Measurements from ENCODE around the gene ID3.
A peak's percentile ranks its signal among the peaks of the same experiment; 100 is the strongest.
"Not testable (repeated sequence)": the region's sequence is repeated elsewhere in the genome, so short reads cannot be mapped to it uniquely, and the experiment has no call there.

ID3 gene

GRCh38 chr1:23588749-23589548 is 29.6 kb upstream of the ID3 start:
- peak; percentile 69 for DNase-seq

GRCh38 chr1:23585321-23586022 is 26.2 kb upstream of the ID3 start:
- DNase-seq, result no peak

- not testable (repeated sequence) for DNase-seq
Measured at GRCh38 chr1:23583727-23584126, 24.4 kb upstream of the ID3 start.

- no peak for DNase-seq
Measured at GRCh38 chr1:23582820-23583219, 23.5 kb upstream of the ID3 start.

GRCh38 chr1:23581219-23581618 is 21.9 kb upstream of the ID3 start:
- DNase-seq, result peak; percentile 63

GRCh38 chr1:23578997-23579363 is 19.7 kb upstream of the ID3 start:
- DNase-seq, result no peak

- DNase-seq, result no peak
Measured at GRCh38 chr1:23578311-23578996, 19.2 kb upstream of the ID3 start.

GRCh38 chr1:23577056-23578004 is 18.0 kb upstream of the ID3 start:
- no peak for DNase-seq

- no peak for DNase-seq
Measured at GRCh38 chr1:23576338-23577055, 17.2 kb upstream of the ID3 start.

GRCh38 chr1:23575226-23575810 is 16.0 kb upstream of the ID3 start:
- DNase-seq, result peak; percentile 47

GRCh38 chr1:23574265-23574754 is 15.0 kb upstream of the ID3 start:
- no peak for DNase-seq

GRCh38 chr1:23573574-23574182 is 14.4 kb upstream of the ID3 start:
- DNase-seq, result no peak

GRCh38 chr1:23571465-23571864 is 12.2 kb upstream of the ID3 start:
- no peak for DNase-seq

- DNase-seq, result no peak
Measured at GRCh38 chr1:23570001-23570691, 10.8 kb upstream of the ID3 start.

GRCh38 chr1:23568608-23569383 is 9.5 kb upstream of the ID3 start:
- DNase-seq, result no peak

GRCh38 chr1:23567996-23568607 is 8.8 kb upstream of the ID3 start:
- DNase-seq, result no peak

GRCh38 chr1:23567629-23567995 is 8.3 kb upstream of the ID3 start:
- no peak for DNase-seq

GRCh38 chr1:23566304-23566703 is 7.0 kb upstream of the ID3 start:
- DNase-seq, result no peak

GRCh38 chr1:23565776-23566175 is 6.5 kb upstream of the ID3 start:
- DNase-seq, result no peak

All from NCI-H82 (cell line).